CD14-positive monocyte (primary cell): Measurements from ENCODE around the gene DMBX1. TPM values are rescaled to one million over a fixed set of nuclear protein-coding genes. Genes with fewer than 3 reads are reported as not detected.

ENCODE experiments used
- DNase-seq, 3 donors: peaks; one replicate each; pipeline ENCODE4 v3.0.0-alpha.2; 2011 to 2022
- H2AFZ ChIP-seq: 2 replicates; pipeline ENCODE4 v1.6.0; 2012; ENCODE audit warnings: mild to moderate bottlenecking, low read depth, low read length, inconsistent platforms; ENCODE audit not compliant: insufficient read depth, poor library complexity, severe bottlenecking
- H3K27ac ChIP-seq, 2 donors: 1 replicate in 1 of 2; 2 replicates in 1 of 2; pipeline ENCODE4 v1.5.1; 2012 to 2013; ENCODE audit warnings: low read length in 2 of 2, control low read depth in 1 of 2, inconsistent platforms in 1 of 2, low read depth in 1 of 2, mild to moderate bottlenecking in 1 of 2
- H3K27me3 ChIP-seq, 2 donors: one replicate each; pipeline versions ENCODE4 v1.6.0 to v1.6.1; 2011 to 2013; ENCODE audit warnings: low read length in 2 of 2; ENCODE audit not compliant: control insufficient read depth in 2 of 2, insufficient read depth in 2 of 2
- H3K36me3 ChIP-seq, 2 donors: replicated peaks in 1 of 2; 1 replicate in 1 of 2; 2 replicates in 1 of 2; pipeline versions ENCODE4 v1.5.1 to v1.6.1; 2012 to 2013; ENCODE audit warnings: low read length in 2 of 2, control low read depth in 1 of 2, inconsistent platforms in 1 of 2, mild to moderate bottlenecking in 1 of 2; ENCODE audit not compliant: insufficient read depth in 2 of 2, control insufficient read depth in 1 of 2
- H3K4me1 ChIP-seq, 2 donors: 1 replicate in 1 of 2; 2 replicates in 1 of 2; pipeline versions ENCODE4 v1.5.1 to v1.6.1; 2012 to 2013; ENCODE audit warnings: low read length in 2 of 2, control low read depth in 1 of 2, inconsistent platforms in 1 of 2, mild to moderate bottlenecking in 1 of 2, moderate library complexity in 1 of 2; ENCODE audit not compliant: insufficient read depth in 2 of 2, control insufficient read depth in 1 of 2
- H3K4me2 ChIP-seq: replicated peaks from 2 replicates; pipeline ENCODE3; 2012; ENCODE audit warnings: low read length, moderate library complexity, mild to moderate bottlenecking; ENCODE audit not compliant: poor library complexity, severe bottlenecking; ENCODE audit errors: extremely low read depth
- H3K4me3 ChIP-seq, 3 experiments: fragments of 200-600 bp in 1 of 3; sonication (generic) in 1 of 3; replicated peaks in 1 of 3; 1 replicate in 2 of 3; 2 replicates in 1 of 3; pipeline ENCODE4 v1.5.1; 2011 to 2013; ENCODE audit warnings: low read length in 3 of 3, mild to moderate bottlenecking in 3 of 3, control low read depth in 2 of 3, low read depth in 2 of 3, inconsistent platforms in 1 of 3, moderate library complexity in 1 of 3
- H3K79me2 ChIP-seq: 2 replicates; pipeline ENCODE4 v1.6.0; 2012; ENCODE audit warnings: mild to moderate bottlenecking, control low read depth, inconsistent platforms, low read length, moderate library complexity; ENCODE audit not compliant: insufficient read depth
- H3K9ac ChIP-seq: 2 replicates; pipeline ENCODE4 v1.6.0; 2017; ENCODE audit warnings: low read length, mild to moderate bottlenecking; ENCODE audit not compliant: insufficient read depth, poor library complexity, severe bottlenecking
- H3K9me3 ChIP-seq, 2 donors: replicated peaks in 1 of 2; 1 replicate in 1 of 2; 2 replicates in 1 of 2; pipeline versions ENCODE4 v1.5.1 to v1.6.1; 2012 to 2013; ENCODE audit warnings: low read length in 2 of 2, control low read depth in 1 of 2; ENCODE audit not compliant: control insufficient read depth in 1 of 2, insufficient read depth in 1 of 2
- H4K20me1 ChIP-seq: 2 replicates; pipeline ENCODE4 v1.6.0; 2012; ENCODE audit warnings: mild to moderate bottlenecking, low read length, control low read depth, moderate library complexity; ENCODE audit not compliant: insufficient read depth
- H3K27ac Mint-ChIP-seq, 7 donors: one replicate each; pipeline ENCODE4 v1.8.0; 2020; ENCODE audit warnings: mild to moderate bottlenecking in 7 of 7, mixed read lengths in 7 of 7, moderate library complexity in 6 of 7, inconsistent platforms in 2 of 7
- H3K27me3 Mint-ChIP-seq, 3 donors: one replicate each; pipeline ENCODE4 v1.8.0; 2021 to 2022; ENCODE audit warnings: low read depth in 3 of 3, mild to moderate bottlenecking in 3 of 3, mixed read lengths in 3 of 3, moderate library complexity in 3 of 3, inconsistent platforms in 1 of 3
- H3K36me3 Mint-ChIP-seq, 2 donors: one replicate each; pipeline ENCODE4 v1.8.0; 2020; ENCODE audit warnings: mixed read lengths in 2 of 2, inconsistent platforms in 1 of 2, mild to moderate bottlenecking in 1 of 2
- H3K4me1 Mint-ChIP-seq: one replicate; pipeline ENCODE4 v1.8.0; 2020; ENCODE audit warnings: mild to moderate bottlenecking, mixed read lengths
- H3K4me3 Mint-ChIP-seq, 2 donors: one replicate each; pipeline ENCODE4 v1.8.0; 2020; ENCODE audit warnings: mild to moderate bottlenecking in 2 of 2, mixed read lengths in 2 of 2, moderate library complexity in 1 of 2
- H3K9me3 Mint-ChIP-seq, 7 donors: one replicate each; pipeline ENCODE4 v1.8.0; 2020 to 2022; ENCODE audit warnings: mixed read lengths in 7 of 7, mild to moderate bottlenecking in 6 of 7, moderate library complexity in 6 of 7, inconsistent platforms in 2 of 7
- WGBS: methylation state at CpG from one replicate; pipeline ENCODE4 v1.1.5; 2013; ENCODE audit warnings: missing lambda C conversion rate; ENCODE audit not compliant: insufficient coverage; 5-methylcytosine and 5-hydroxymethylcytosine counted together
- intact Hi-C, 2 donors: fragments of 100-400 bp; cut with micrococcal nuclease; formaldehyde crosslinking; loops; one replicate each; pipeline versions ENCODE4 v1.15.0 to v1.15.1; 2023
- polyA plus RNA-seq, 3 donors: library from polyadenylated mRNA; depleted of rRNA in 1 of 3; unstranded in 2 of 3; stranded (reverse) in 1 of 3; fragments of 300-500 nt in 2 of 3; fragments of >200 nt in 1 of 3; fragmentation: Illumina TruSeq in 2 of 3; gene quantifications; 1 replicate in 2 of 3; 2 replicates in 1 of 3; pipeline ENCODE4 v1.2.3, GENCODE V29; 2012 to 2021
- TF ChIP-seq, protein P1 (sequence below): fragments of 200-600 bp; IDR thresholded peaks from one replicate; pipeline ENCODE4 v1.8.0; 2022; ENCODE audit warnings: antibody characterized with exemption, mild to moderate bottlenecking

The DMBX1 gene
- polyA plus RNA-seq, 3 donors: not detected

DNA sequence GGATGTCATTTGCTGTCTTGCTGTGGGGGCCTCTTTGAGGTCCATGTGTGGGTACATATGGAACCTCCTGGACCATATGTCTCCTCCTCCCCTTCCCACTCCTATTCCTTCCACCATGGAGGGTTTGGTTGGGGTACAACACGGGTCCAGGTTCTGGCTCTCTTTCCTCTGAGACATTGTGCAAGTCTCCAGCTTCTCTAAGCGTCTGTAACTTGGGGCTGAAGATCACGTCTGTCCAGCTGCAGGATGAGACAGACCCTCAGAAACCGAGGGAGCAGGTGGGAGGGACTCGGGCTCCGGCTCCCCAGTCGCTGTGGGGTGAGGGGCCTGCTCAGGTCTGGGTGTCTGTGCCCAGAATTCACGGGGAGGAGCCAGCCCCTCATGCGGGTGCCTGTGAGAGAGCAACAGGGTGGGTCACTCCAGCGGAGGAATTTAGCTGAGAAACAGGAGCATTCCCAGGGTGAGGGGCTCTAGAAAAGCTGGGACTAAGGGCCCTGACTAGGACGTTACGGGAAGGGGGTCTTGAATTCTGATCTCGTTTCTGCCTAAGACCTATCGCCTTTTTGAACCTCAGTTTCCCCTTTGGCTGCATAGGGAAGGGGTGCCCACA, 42.0 kb upstream of the DMBX1 start:
- no peaks in the 10 kb centered on the region for H4K20me1 ChIP-seq
- peaks cover 53 to 76% (median 66%) of the 10 kb centered on the region in 3 donors for H3K27me3 Mint-ChIP-seq
- peaks cover 4 to 9% of the 10 kb centered on the region in 2 donors for H3K36me3 Mint-ChIP-seq
- H3K9me3 Mint-ChIP-seq: peaks cover 0 to 14% (median 5%) of the 10 kb centered on the region in 7 donors
- H3K4me2 ChIP-seq: peak overlapping the region; percentile 81
- H3K4me1 ChIP-seq: peaks cover 16 to 19% of the 10 kb centered on the region in 2 donors
- intact Hi-C loops: loop anchor here in 1 of 2 donors (2.0 kb wide), 1 partner anchor 79 kb away; no protein-coding TSS in a partner anchor
- H3K9ac ChIP-seq: no peak overlapping the region
- H3K27ac Mint-ChIP-seq: no peak overlapping the region
- H2AFZ ChIP-seq: no peak overlapping the region
- peaks cover 0 to 17% of the 10 kb centered on the region in 2 donors for H3K9me3 ChIP-seq
- 20% methylated on average over 14 of the region's 14 CpGs for WGBS
- peaks cover 25% of the 10 kb centered on the region for H3K4me1 Mint-ChIP-seq
- H3K27me3 ChIP-seq: peaks cover 42 to 61% of the 10 kb centered on the region in 2 donors
- H3K4me3 Mint-ChIP-seq: peak overlapping the region in 1 of 2 donors; percentile 83
- peak overlapping the region in 1 of 3 experiments; percentile 68 for H3K4me3 ChIP-seq
- no peaks in the 10 kb centered on the region for H3K79me2 ChIP-seq
- H3K27ac ChIP-seq: no peak overlapping the region
- TF ChIP-seq, protein P1, sequence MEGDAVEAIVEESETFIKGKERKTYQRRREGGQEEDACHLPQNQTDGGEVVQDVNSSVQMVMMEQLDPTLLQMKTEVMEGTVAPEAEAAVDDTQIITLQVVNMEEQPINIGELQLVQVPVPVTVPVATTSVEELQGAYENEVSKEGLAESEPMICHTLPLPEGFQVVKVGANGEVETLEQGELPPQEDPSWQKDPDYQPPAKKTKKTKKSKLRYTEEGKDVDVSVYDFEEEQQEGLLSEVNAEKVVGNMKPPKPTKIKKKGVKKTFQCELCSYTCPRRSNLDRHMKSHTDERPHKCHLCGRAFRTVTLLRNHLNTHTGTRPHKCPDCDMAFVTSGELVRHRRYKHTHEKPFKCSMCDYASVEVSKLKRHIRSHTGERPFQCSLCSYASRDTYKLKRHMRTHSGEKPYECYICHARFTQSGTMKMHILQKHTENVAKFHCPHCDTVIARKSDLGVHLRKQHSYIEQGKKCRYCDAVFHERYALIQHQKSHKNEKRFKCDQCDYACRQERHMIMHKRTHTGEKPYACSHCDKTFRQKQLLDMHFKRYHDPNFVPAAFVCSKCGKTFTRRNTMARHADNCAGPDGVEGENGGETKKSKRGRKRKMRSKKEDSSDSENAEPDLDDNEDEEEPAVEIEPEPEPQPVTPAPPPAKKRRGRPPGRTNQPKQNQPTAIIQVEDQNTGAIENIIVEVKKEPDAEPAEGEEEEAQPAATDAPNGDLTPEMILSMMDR: no peak
- no peak for DNase-seq
- H3K36me3 ChIP-seq: no peaks in the 10 kb centered on the region

DNA sequence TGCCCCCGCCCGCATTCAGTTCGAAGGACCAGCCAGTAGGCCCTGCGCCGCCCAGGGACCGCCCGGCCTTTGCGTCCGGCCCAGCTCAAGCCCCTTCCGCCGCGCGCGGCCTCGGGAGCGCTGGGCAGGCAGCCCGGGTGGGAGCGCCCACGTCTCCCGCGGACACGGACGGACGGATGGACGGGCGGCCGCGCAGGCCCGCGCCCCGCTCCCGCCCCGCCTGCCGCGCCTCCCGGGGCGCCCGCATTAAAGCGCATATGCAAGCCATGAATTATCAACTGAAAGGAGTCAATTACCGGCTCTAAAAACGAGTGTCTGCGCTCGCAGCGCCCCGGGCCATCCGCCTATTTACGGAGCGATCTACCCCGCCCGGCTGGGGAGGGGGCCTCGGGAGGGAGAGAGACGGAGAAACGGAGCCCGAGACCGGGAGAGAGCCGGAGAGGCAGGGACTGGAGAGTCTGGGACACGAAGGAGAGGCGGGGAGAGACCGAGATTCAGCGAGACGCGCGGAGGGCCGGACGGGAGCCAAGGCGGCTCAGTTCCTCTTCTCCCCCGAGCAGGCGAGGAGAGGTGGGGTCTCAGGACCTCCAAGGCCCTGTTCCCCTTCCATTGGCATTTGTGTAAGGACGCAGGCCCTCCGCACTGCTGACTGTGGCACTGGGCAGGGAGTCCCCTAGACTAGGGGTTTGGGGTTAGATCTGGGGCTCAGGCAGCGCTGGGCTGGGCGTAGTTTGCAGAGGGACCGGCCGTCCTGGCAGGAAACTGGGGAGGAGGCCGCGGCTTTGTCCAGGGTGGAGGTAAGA, 41.3 kb upstream of the DMBX1 start:
- no peak overlapping the region for H3K27ac ChIP-seq
- H3K4me3 ChIP-seq: peak overlapping the region in 2 of 3 experiments; percentile 15 to 68
- H2AFZ ChIP-seq: peak overlapping the region; percentile 78
- Mint-ChIP-seq H3K4me3 (peak overlapping the region; percentile 74 to 91), H3K27me3 (peaks cover 59 to 83% (median 64%) of the 10 kb centered on the region in 3 donors), H3K27ac (no peak overlapping the region), H3K9me3 (peaks cover 0 to 14% (median 5%) of the 10 kb centered on the region in 7 donors), H3K36me3 (peaks cover 4 to 9% of the 10 kb centered on the region in 2 donors), H3K4me1 (peaks cover 19% of the 10 kb centered on the region)
- no peaks in the 10 kb centered on the region for H3K36me3 ChIP-seq
- peaks cover 0 to 17% of the 10 kb centered on the region in 2 donors for H3K9me3 ChIP-seq
- H3K4me1 ChIP-seq: peaks cover 10 to 13% of the 10 kb centered on the region in 2 donors
- H3K4me2 ChIP-seq: peak overlapping the region; percentile 81
- TF ChIP-seq, protein P1: no peak
- intact Hi-C loops: no loop called here
- DNase-seq: no peak
- H3K79me2 ChIP-seq: no peaks in the 10 kb centered on the region
- peaks cover 42 to 67% of the 10 kb centered on the region in 2 donors for H3K27me3 ChIP-seq
- no peaks in the 10 kb centered on the region for H4K20me1 ChIP-seq
- H3K9ac ChIP-seq: peak overlapping the region; percentile 27
- WGBS: 2% methylated on average over 74 of the region's 76 CpGs
